HUDEP-2 (cell line): ENCODE results near the gene ESRRB.
"Not testable (repeated sequence)": the region's sequence is repeated elsewhere in the genome, so short reads cannot be mapped to it uniquely, and the experiment has no call there.

ENCODE experiments used
- DNase-seq, 76 experiments: peaks; one replicate each; lab custom pipeline; 2025; ENCODE audit not compliant: unreplicated experiment in 76 of 76; lab: John Stamatoyannopoulos, UW

Gene ESRRB

GRCh38 chr14:76531821-76532318 is 155.9 kb downstream of the ESRRB start:
- no peak for DNase-seq

GRCh38 chr14:76536636-76537035 is 160.7 kb downstream of the ESRRB start:
- not testable (repeated sequence) for DNase-seq

GRCh38 chr14:76537906-76538647 is 162.1 kb downstream of the ESRRB start:
- no peak for DNase-seq

GRCh38 chr14:76538648-76539008 is 162.7 kb downstream of the ESRRB start:
- DNase-seq, result no peak

- no peak for DNase-seq
Measured at GRCh38 chr14:76539130-76539529, 163.2 kb downstream of the ESRRB start.

- DNase-seq, result no peak
Measured at GRCh38 chr14:76541594-76542219, 165.8 kb downstream of the ESRRB start.

- DNase-seq, result peak in 35 of 76 experiments; percentile 1 to 42 (median 11)
Measured at GRCh38 chr14:76546426-76547221, 170.7 kb downstream of the ESRRB start.

- DNase-seq, result no peak
Measured at GRCh38 chr14:76547831-76548230, 171.9 kb downstream of the ESRRB start.

GRCh38 chr14:76550534-76550933 is 174.6 kb downstream of the ESRRB start:
- DNase-seq, result no peak

- DNase-seq, result no peak
Measured at GRCh38 chr14:76551116-76551515, 175.2 kb downstream of the ESRRB start.
